ENCODE data around the gene ZNF84. TPM values are rescaled to one million over a fixed set of nuclear protein-coding genes. Genes with fewer than 3 reads are reported as not detected.

The ZNF84 gene
- total and polyA plus RNA-seq, 2 donors = 24.6 to 33.8 TPM

GRCh38 chr12:133105620-133106019 is 68.3 kb downstream of the ZNF84 start:
- H3K27me3 ChIP-seq (ENCODE audit: control insufficient read depth in 2 of 2, insufficient read depth in 1 of 2, low read length in 1 of 2) = no peaks in the 10 kb centered on the region
- no peak overlapping the region for H3K4me3 ChIP-seq (ENCODE audit: low read length in 2 of 2)
- H3K27ac ChIP-seq (ENCODE audit: low read depth in 1 of 2, low read length in 1 of 2) = no peak overlapping the region
- H3K36me3 ChIP-seq (ENCODE audit: control insufficient read depth in 2 of 2, insufficient read depth in 2 of 2, low read length in 1 of 2) = peaks cover 16 to 38% of the 10 kb centered on the region in 2 donors
- peaks cover 19 to 23% of the 10 kb centered on the region in 2 donors for H3K9me3 ChIP-seq (ENCODE audit: control insufficient read depth in 2 of 2, insufficient read depth in 1 of 2, low read length in 1 of 2)
- no peaks in the 10 kb centered on the region for H3K4me1 ChIP-seq (ENCODE audit: control insufficient read depth in 2 of 2, insufficient read depth in 2 of 2, low read length in 2 of 2)
- DNase-seq (ENCODE audit: low read depth in 6 of 9, low spot score in 9 of 9) = no peak
- 98% methylated on average over 3 of the region's 3 CpGs for WGBS

- Histone ChIP-seq H3K4me3 (ENCODE audit: low read length in 2 of 2) (no peak overlapping the region), H3K27ac (ENCODE audit: low read depth in 1 of 2, low read length in 1 of 2) (no peak overlapping the region), H3K4me1 (ENCODE audit: control insufficient read depth in 2 of 2, insufficient read depth in 2 of 2, low read length in 2 of 2) (no peaks in the 10 kb centered on the region), H3K27me3 (ENCODE audit: control insufficient read depth in 2 of 2, insufficient read depth in 1 of 2, low read length in 1 of 2) (no peaks in the 10 kb centered on the region), H3K9me3 (ENCODE audit: control insufficient read depth in 2 of 2, insufficient read depth in 1 of 2, low read length in 1 of 2) (peaks cover 18 to 25% of the 10 kb centered on the region in 2 donors), H3K36me3 (ENCODE audit: control insufficient read depth in 2 of 2, insufficient read depth in 2 of 2, low read length in 1 of 2) (peaks cover 14 to 33% of the 10 kb centered on the region in 2 donors)
- WGBS = 98% methylated on average over 5 of the region's 5 CpGs
- DNase-seq (ENCODE audit: low read depth in 6 of 9, low spot score in 9 of 9) = no peak
These were observed 68.9 kb downstream of the ZNF84 start for GRCh38 chr12:133106253-133106652.

DNA sequence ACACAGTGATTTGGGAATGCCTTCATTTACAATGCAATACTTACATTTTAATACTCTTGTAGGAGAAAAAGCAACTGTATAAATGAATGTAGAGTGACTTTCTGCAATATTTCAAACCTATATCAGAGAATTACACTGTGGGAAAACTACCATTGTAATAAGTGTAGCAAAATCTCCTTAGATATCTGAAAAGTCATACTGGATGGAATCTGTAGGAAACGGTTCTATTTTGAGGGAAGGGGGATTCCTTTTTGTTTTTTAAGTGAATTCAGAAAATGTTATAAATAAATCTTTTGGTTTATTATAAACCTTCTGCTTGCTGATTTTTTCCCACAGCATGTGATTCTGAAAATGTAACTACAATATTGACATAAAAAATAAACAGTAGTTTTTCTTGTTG is 69.8 kb downstream of the ZNF84 start:
- WGBS = 100% methylated on average over 1 of the region's 1 CpG
- no peak for DNase-seq (ENCODE audit: low read depth in 6 of 9, low spot score in 9 of 9)
- H3K36me3 ChIP-seq (ENCODE audit: control insufficient read depth in 2 of 2, insufficient read depth in 2 of 2, low read length in 1 of 2) = peaks cover 12 to 27% of the 10 kb centered on the region in 2 donors
- no peaks in the 10 kb centered on the region for H3K27me3 ChIP-seq (ENCODE audit: control insufficient read depth in 2 of 2, insufficient read depth in 1 of 2, low read length in 1 of 2)
- peaks cover 17 to 23% of the 10 kb centered on the region in 2 donors for H3K9me3 ChIP-seq (ENCODE audit: control insufficient read depth in 2 of 2, insufficient read depth in 1 of 2, low read length in 1 of 2)
- H3K4me3 ChIP-seq (ENCODE audit: low read length in 2 of 2) = no peak overlapping the region
- H3K4me1 ChIP-seq (ENCODE audit: control insufficient read depth in 2 of 2, insufficient read depth in 2 of 2, low read length in 2 of 2) = no peaks in the 10 kb centered on the region
- H3K27ac ChIP-seq (ENCODE audit: low read depth in 1 of 2, low read length in 1 of 2) = no peak overlapping the region

DNA sequence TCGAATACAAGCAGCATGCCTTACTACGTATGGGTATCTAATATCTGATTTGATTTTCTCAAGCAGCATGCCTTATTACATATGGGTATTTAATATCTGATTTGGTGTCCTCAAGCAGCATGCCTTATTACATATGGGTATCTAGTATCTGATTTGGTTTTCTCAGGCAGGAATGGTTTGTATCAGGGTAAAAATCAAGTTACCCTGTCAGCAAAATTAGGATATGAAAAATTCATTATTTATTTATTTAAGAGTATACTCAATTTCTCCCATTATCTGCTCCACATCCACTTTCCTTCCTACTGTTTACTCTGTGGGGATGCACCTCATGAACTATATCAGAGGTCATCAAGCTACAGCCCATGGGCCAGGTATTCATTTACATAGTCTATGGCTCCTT is 70.8 kb downstream of the ZNF84 start:
- 98% methylated on average over 2 of the region's 2 CpGs for WGBS
- Histone ChIP-seq H3K36me3 (ENCODE audit: control insufficient read depth in 2 of 2, insufficient read depth in 2 of 2, low read length in 1 of 2) (peaks cover 12 to 24% of the 10 kb centered on the region in 2 donors), H3K9me3 (ENCODE audit: control insufficient read depth in 2 of 2, insufficient read depth in 1 of 2, low read length in 1 of 2) (peaks cover 16 to 24% of the 10 kb centered on the region in 2 donors), H3K27me3 (ENCODE audit: control insufficient read depth in 2 of 2, insufficient read depth in 1 of 2, low read length in 1 of 2) (no peaks in the 10 kb centered on the region), H3K4me3 (ENCODE audit: low read length in 2 of 2) (no peak overlapping the region), H3K4me1 (ENCODE audit: control insufficient read depth in 2 of 2, insufficient read depth in 2 of 2, low read length in 2 of 2) (no peaks in the 10 kb centered on the region), H3K27ac (ENCODE audit: low read depth in 1 of 2, low read length in 1 of 2) (no peak overlapping the region)
- no peak for DNase-seq (ENCODE audit: low read depth in 6 of 9, low spot score in 9 of 9)

Other genes starting within 250 kb of the ZNF84 start
- gene GOLGA3, start 208.6 kb upstream of the ZNF84 start, total RNA-seq = 34.2 TPM
- 19.5 TPM for gene GOLGA3, start 208.6 kb upstream of the ZNF84 start, polyA plus RNA-seq
- 39.5 TPM for gene CHFR, start 149.9 kb upstream of the ZNF84 start, total RNA-seq
- gene CHFR, start 149.9 kb upstream of the ZNF84 start, polyA plus RNA-seq = 85.4 TPM
- gene ZNF605, start 81.2 kb upstream of the ZNF84 start, total RNA-seq = 9.0 TPM
- 4.7 TPM for gene ZNF605, start 81.2 kb upstream of the ZNF84 start, polyA plus RNA-seq
- gene ZNF26, start 51.1 kb upstream of the ZNF84 start, total RNA-seq = 9.7 TPM
- 9.0 TPM for gene ZNF26, start 51.1 kb upstream of the ZNF84 start, polyA plus RNA-seq
- gene ZNF140, start 43.4 kb downstream of the ZNF84 start, total RNA-seq = 22.0 TPM
- gene ZNF140, start 43.4 kb downstream of the ZNF84 start, polyA plus RNA-seq = 32.7 TPM
- 1.0 TPM for gene ZNF891, start 92.8 kb downstream of the ZNF84 start, total RNA-seq
- gene ZNF891, start 92.8 kb downstream of the ZNF84 start, polyA plus RNA-seq = 1.4 TPM
- gene ZNF10, start 93.1 kb downstream of the ZNF84 start, total RNA-seq = 8.2 TPM
- gene ZNF10, start 93.1 kb downstream of the ZNF84 start, polyA plus RNA-seq = 15.2 TPM
- gene ZNF268, start 144.0 kb downstream of the ZNF84 start, total RNA-seq = 17.5 TPM
- 6.5 TPM for gene ZNF268, start 144.0 kb downstream of the ZNF84 start, polyA plus RNA-seq
- gene ANHX, start 198.4 kb downstream of the ZNF84 start, total RNA-seq = not detected
- gene ANHX, start 198.4 kb downstream of the ZNF84 start, polyA plus RNA-seq = 0.02 TPM

Measured in thymus (tissue), 11 donors.